Hepatocyte (in vitro differentiated cells): Measurements from ENCODE around the gene RABL3. TPM values are rescaled to one million over a fixed set of nuclear protein-coding genes. Genes with fewer than 3 reads are reported as not detected.

Source experiments
- DNase-seq: peaks from one replicate; pipeline ENCODE4 v3.0.0-alpha.2; 2016; ENCODE audit warnings: low spot score
- H2AFZ ChIP-seq: fragments of 200-600 bp; sonication (generic); 2 replicates; pipeline ENCODE4 v1.6.0; 2016; ENCODE audit warnings: antibody characterized with exemption, mild to moderate bottlenecking
- H3K27ac ChIP-seq: fragments of 200-600 bp; sonication (generic); 2 replicates; pipeline ENCODE4 v1.5.1; 2016; ENCODE audit warnings: mild to moderate bottlenecking
- H3K27me3 ChIP-seq: fragments of 200-600 bp; sonication (generic); 2 replicates; pipeline ENCODE4 v1.6.1; 2016
- H3K36me3 ChIP-seq: fragments of 200-600 bp; sonication (generic); replicated peaks from 2 replicates; pipeline ENCODE4 v1.5.1; 2016; ENCODE audit warnings: low read depth; ENCODE audit not compliant: insufficient read depth
- H3K4me1 ChIP-seq: fragments of 200-600 bp; sonication (generic); 2 replicates; pipeline ENCODE4 v1.5.1; 2016; ENCODE audit warnings: mild to moderate bottlenecking, moderate library complexity; ENCODE audit not compliant: insufficient read depth
- H3K4me2 ChIP-seq: fragments of 200-600 bp; sonication (generic); 2 replicates; pipeline ENCODE4 v1.6.0; 2016
- H3K4me3 ChIP-seq: fragments of 200-600 bp; sonication (generic); 2 replicates; pipeline ENCODE4 v1.5.1; 2016; ENCODE audit warnings: mild to moderate bottlenecking
- H3K79me2 ChIP-seq: fragments of 200-600 bp; sonication (generic); 2 replicates; pipeline ENCODE4 v1.6.0; 2017; ENCODE audit warnings: mild to moderate bottlenecking
- H3K9me2 ChIP-seq: fragments of 200-600 bp; sonication (generic); replicated peaks from 2 replicates; pipeline ENCODE4 v1.6.0; 2017; ENCODE audit warnings: mild to moderate bottlenecking; ENCODE audit not compliant: insufficient read depth
- H3K9me3 ChIP-seq: fragments of 200-600 bp; sonication (generic); 2 replicates; pipeline ENCODE4 v1.5.1; 2016; ENCODE audit warnings: low read depth, mild to moderate bottlenecking
- H4K20me1 ChIP-seq: fragments of 200-600 bp; sonication (generic); 2 replicates; pipeline ENCODE4 v1.6.0; 2016; ENCODE audit warnings: mild to moderate bottlenecking; ENCODE audit not compliant: insufficient read depth, poor library complexity, severe bottlenecking
- CTCF ChIP-seq: fragments of 200-600 bp; sonication (generic); IDR thresholded peaks from 2 replicates; pipeline ENCODE4 v1.5.1; 2016; ENCODE audit warnings: antibody characterized with exemption, mild to moderate bottlenecking; ENCODE audit not compliant: poor library complexity
- EZH2 ChIP-seq: fragments of 200-600 bp; sonication (generic); IDR thresholded peaks from 2 replicates; pipeline ENCODE4 v1.6.1; 2016; ENCODE audit warnings: antibody characterized with exemption, mild to moderate bottlenecking, borderline replicate concordance
- EZH2phosphoT487 ChIP-seq: fragments of 200-600 bp; sonication (generic); IDR thresholded peaks from one replicate; pipeline ENCODE4 v1.6.1; 2018; ENCODE audit warnings: antibody characterized with exemption, mild to moderate bottlenecking, low read depth, moderate library complexity; ENCODE audit not compliant: unreplicated experiment, severe bottlenecking
- WGBS: methylation state at CpG from one replicate; pipeline ENCODE4 v1.1.6; 2016; ENCODE audit warnings: low lambda C conversion rate; ENCODE audit errors: missing lambda C conversion rate; 5-methylcytosine and 5-hydroxymethylcytosine counted together
- polyA plus RNA-seq: library from polyadenylated mRNA; unstranded; fragments of >200 nt; fragmentation: Nextera tagmentation; extraction: Ambion mirVana; gene quantifications from 2 replicates; pipeline ENCODE4 v1.2.1, GENCODE V29; 2016
- small RNA-seq: library from RNA; depleted of rRNA; stranded (forward); fragments of <200 nt; gene quantifications from one replicate; pipeline ENCODE3, GENCODE V24; 2014
- total RNA-seq: library from RNA; depleted of rRNA; stranded (reverse); fragments of >200 nt; gene quantifications from 2 replicates; pipeline ENCODE4 v1.2.3, GENCODE V29; 2014

The RABL3 gene
- total and polyA plus RNA-seq, 2 experiments from 2014 or later = 12.7 to 23.7 TPM

- no peak overlapping the region for H2AFZ ChIP-seq
- H3K4me3 ChIP-seq = no peak overlapping the region
- H3K27ac ChIP-seq = no peak overlapping the region
- no peaks in the 10 kb centered on the region for H3K79me2 ChIP-seq
- WGBS = 79% methylated on average over 6 of the region's 6 CpGs
- no peaks in the 10 kb centered on the region for H3K27me3 ChIP-seq
- TF ChIP-seq EZH2phosphoT487 (no peak), EZH2 (no peak), CTCF (no peak)
- no peaks in the 10 kb centered on the region for H3K9me2 ChIP-seq
- no peaks in the 10 kb centered on the region for H3K36me3 ChIP-seq
- no peak overlapping the region for H3K4me2 ChIP-seq
- no peak for DNase-seq
- H3K4me1 ChIP-seq = no peaks in the 10 kb centered on the region
- no peaks in the 10 kb centered on the region for H4K20me1 ChIP-seq
- no peaks in the 10 kb centered on the region for H3K9me3 ChIP-seq
These were observed 104.3 kb downstream of the RABL3 start for GRCh38 chr3:120637851-120638559.

- H3K27ac ChIP-seq = no peak overlapping the region
These were observed 105.4 kb downstream of the RABL3 start for GRCh38 chr3:120636795-120637401.

More at GRCh38 chr3:120636795-120637401, 105.4 kb downstream of the RABL3 start:
- H3K9me3 ChIP-seq = no peaks in the 10 kb centered on the region
- DNase-seq = no peak
- H2AFZ ChIP-seq = no peak overlapping the region
- no peaks in the 10 kb centered on the region for H4K20me1 ChIP-seq
- no peaks in the 10 kb centered on the region for H3K9me2 ChIP-seq
- H3K79me2 ChIP-seq = no peaks in the 10 kb centered on the region
- H3K27me3 ChIP-seq = no peaks in the 10 kb centered on the region
- no peak for TF ChIP-seq EZH2
- TF ChIP-seq CTCF = no peak
- TF ChIP-seq EZH2phosphoT487 = no peak
- H3K4me1 ChIP-seq = no peaks in the 10 kb centered on the region
- H3K4me3 ChIP-seq = no peak overlapping the region
- H3K4me2 ChIP-seq = no peak overlapping the region
- no peaks in the 10 kb centered on the region for H3K36me3 ChIP-seq
- 68% methylated on average over 2 of the region's 2 CpGs for WGBS

Small RNAs within 50 kb of the gene (small RNA-seq; reads per million reads assigned to genes)
- not detected for gene MTCO1P29
- not detected for gene MTCO2P29

Other genes with a start within 250 kb of the RABL3 start
- 101 and 114 TPM in 2 replicates for gene NDUFB4, start 146.2 kb downstream of the RABL3 start, total RNA-seq
- 290 and 318 TPM in 2 replicates for gene NDUFB4, start 146.2 kb downstream of the RABL3 start, polyA plus RNA-seq
- 48.3 and 64.6 TPM in 2 replicates for gene HGD, start 60.3 kb downstream of the RABL3 start, total RNA-seq
- 47.7 and 63.6 TPM in 2 replicates for gene HGD, start 60.3 kb downstream of the RABL3 start, polyA plus RNA-seq
- gene GTF2E1, start 228 bp upstream of the RABL3 start, total RNA-seq = 9.2 and 11.6 TPM in 2 replicates
- 5.3 and 7.5 TPM in 2 replicates for gene GTF2E1, start 228 bp upstream of the RABL3 start, polyA plus RNA-seq
- 0.24 and 0.53 TPM in 2 replicates for gene STXBP5L, start 165.7 kb upstream of the RABL3 start, total RNA-seq
- gene STXBP5L, start 165.7 kb upstream of the RABL3 start, polyA plus RNA-seq = 1.4 TPM in 1 of 2 replicates, not detected in the other